Lower lobe of right lung (tissue), 2 donors: ENCODE data around the gene TLNRD1. TPM values are rescaled to one million over a fixed set of nuclear protein-coding genes. Genes with fewer than 3 reads are reported as not detected.

Source experiments
- ATAC-seq, 2 donors: fragments of 200-7000 bp; cut with Tn5 transposase; one replicate each; pipeline ENCODE4 v1.9.1; 2020 to 2022; ENCODE audit warnings: mild to moderate bottlenecking in 2 of 2, moderate library complexity in 2 of 2
- DNase-seq: peaks from one replicate; pipeline ENCODE4 v3.0.0-alpha.2; 2020
- H3K27ac ChIP-seq: fragments of 200-600 bp; one replicate; pipeline ENCODE4 v1.8.0; 2022
- H3K27me3 ChIP-seq: fragments of 200-600 bp; one replicate; pipeline ENCODE4 v1.8.0; 2022; ENCODE audit warnings: low read depth
- H3K36me3 ChIP-seq: fragments of 200-600 bp; one replicate; pipeline ENCODE4 v1.8.0; 2022; ENCODE audit warnings: mild to moderate bottlenecking
- H3K4me1 ChIP-seq: fragments of 200-600 bp; one replicate; pipeline ENCODE4 v1.8.0; 2022
- H3K4me3 ChIP-seq: fragments of 200-600 bp; one replicate; pipeline ENCODE4 v1.8.0; 2022; ENCODE audit warnings: mild to moderate bottlenecking
- H3K9me3 ChIP-seq: fragments of 200-600 bp; one replicate; pipeline ENCODE4 v1.8.0; 2022
- CTCF ChIP-seq: fragments of 200-600 bp; IDR thresholded peaks from one replicate; pipeline ENCODE4 v1.8.0; 2022; ENCODE audit warnings: antibody characterized with exemption, mild to moderate bottlenecking
- intact Hi-C: fragments of 100-400 bp; cut with DNase I; formaldehyde crosslinking; loops from one replicate; pipeline ENCODE4 v1.11.0; 2022
- total RNA-seq: library from RNA; stranded (reverse); fragmentation: NEBNext Ultra II Directional; extraction: Animal tissue kit (Norgen Biotek cat#: 25700); gene quantifications from one replicate; pipeline ENCODE4 v1.2.1, GENCODE V29; 2021
- donor health status: DM: no; HTN: yes; CAD: no; lungs with severe emphysema.

The TLNRD1 gene
- total RNA-seq, 1 donor from 2014 or later, result 24.7 TPM

GRCh38 chr15:81003097-81003350 is 2.3 kb downstream of the TLNRD1 start:
- ATAC-seq, result no peak
- peaks cover 23% of the 10 kb centered on the region for H3K36me3 ChIP-seq
- no peak for TF ChIP-seq CTCF
- H3K27ac ChIP-seq, result peak overlapping the region; percentile 99
- peaks cover 54% of the 10 kb centered on the region for H3K4me1 ChIP-seq
- intact Hi-C loops, result loop anchor here (10.0 kb wide), 1 partner anchor 92 kb away; no protein-coding TSS in a partner anchor
- DNase-seq, result no peak
- no peaks in the 10 kb centered on the region for H3K9me3 ChIP-seq
- H3K27me3 ChIP-seq, result no peaks in the 10 kb centered on the region
- peak overlapping the region; percentile 93 for H3K4me3 ChIP-seq

- TF ChIP-seq CTCF, result no peak
- Histone ChIP-seq H3K4me1 (peaks cover 57% of the 10 kb centered on the region), H3K4me3 (no peak overlapping the region), H3K36me3 (peaks cover 23% of the 10 kb centered on the region), H3K27me3 (no peaks in the 10 kb centered on the region), H3K27ac (no peak overlapping the region), H3K9me3 (no peaks in the 10 kb centered on the region)
- no peak for DNase-seq
- intact Hi-C loops, result loop anchor here (10.0 kb wide), 1 partner anchor 89 kb away; no protein-coding TSS in a partner anchor
- no peak for ATAC-seq
Observed at GRCh38 chr15:81006124-81006523, 5.4 kb downstream of the TLNRD1 start.

GRCh38 chr15:81007428-81008064 is 6.8 kb downstream of the TLNRD1 start:
- H3K27me3 ChIP-seq, result no peaks in the 10 kb centered on the region
- no peak for DNase-seq
- H3K4me3 ChIP-seq, result no peak overlapping the region
- H3K9me3 ChIP-seq, result no peaks in the 10 kb centered on the region
- peaks cover 53% of the 10 kb centered on the region for H3K4me1 ChIP-seq
- no peak for TF ChIP-seq CTCF
- H3K36me3 ChIP-seq, result peaks cover 23% of the 10 kb centered on the region
- intact Hi-C loops, result loop anchor here (10.0 kb wide), 1 partner anchor 87 kb away; no protein-coding TSS in a partner anchor
- no peak for ATAC-seq
- H3K27ac ChIP-seq, result no peak overlapping the region

- H3K27ac ChIP-seq, result no peak overlapping the region
- no peak for DNase-seq
- intact Hi-C loops, result loop anchor here (10.0 kb wide), 1 partner anchor 86 kb away; no protein-coding TSS in a partner anchor
- no peaks in the 10 kb centered on the region for H3K27me3 ChIP-seq
- H3K4me3 ChIP-seq, result no peak overlapping the region
- TF ChIP-seq CTCF, result no peak
- H3K9me3 ChIP-seq, result no peaks in the 10 kb centered on the region
- peaks cover 16% of the 10 kb centered on the region for H3K36me3 ChIP-seq
- no peak for ATAC-seq
- H3K4me1 ChIP-seq, result peaks cover 47% of the 10 kb centered on the region
Observed at GRCh38 chr15:81008312-81008711, 7.6 kb downstream of the TLNRD1 start.

- H3K4me1 ChIP-seq, result peaks cover 29% of the 10 kb centered on the region
- intact Hi-C loops, result no loop called here
Observed at GRCh38 chr15:81010086-81010485, 9.4 kb downstream of the TLNRD1 start.

More at GRCh38 chr15:81010086-81010485, 9.4 kb downstream of the TLNRD1 start:
- Histone ChIP-seq H3K4me3 (no peak overlapping the region), H3K9me3 (no peaks in the 10 kb centered on the region), H3K27me3 (no peaks in the 10 kb centered on the region), H3K27ac (no peak overlapping the region), H3K36me3 (no peaks in the 10 kb centered on the region)
- DNase-seq (no peak), ATAC-seq (no peak)
- no peak for TF ChIP-seq CTCF
